ENCODE measurements around the gene HBS1L. TPM values are rescaled to one million over a fixed set of nuclear protein-coding genes. Genes with fewer than 3 reads are reported as not detected.

HBS1L gene
- total RNA-seq = 72.0 and 130 TPM in 2 replicates

DNA sequence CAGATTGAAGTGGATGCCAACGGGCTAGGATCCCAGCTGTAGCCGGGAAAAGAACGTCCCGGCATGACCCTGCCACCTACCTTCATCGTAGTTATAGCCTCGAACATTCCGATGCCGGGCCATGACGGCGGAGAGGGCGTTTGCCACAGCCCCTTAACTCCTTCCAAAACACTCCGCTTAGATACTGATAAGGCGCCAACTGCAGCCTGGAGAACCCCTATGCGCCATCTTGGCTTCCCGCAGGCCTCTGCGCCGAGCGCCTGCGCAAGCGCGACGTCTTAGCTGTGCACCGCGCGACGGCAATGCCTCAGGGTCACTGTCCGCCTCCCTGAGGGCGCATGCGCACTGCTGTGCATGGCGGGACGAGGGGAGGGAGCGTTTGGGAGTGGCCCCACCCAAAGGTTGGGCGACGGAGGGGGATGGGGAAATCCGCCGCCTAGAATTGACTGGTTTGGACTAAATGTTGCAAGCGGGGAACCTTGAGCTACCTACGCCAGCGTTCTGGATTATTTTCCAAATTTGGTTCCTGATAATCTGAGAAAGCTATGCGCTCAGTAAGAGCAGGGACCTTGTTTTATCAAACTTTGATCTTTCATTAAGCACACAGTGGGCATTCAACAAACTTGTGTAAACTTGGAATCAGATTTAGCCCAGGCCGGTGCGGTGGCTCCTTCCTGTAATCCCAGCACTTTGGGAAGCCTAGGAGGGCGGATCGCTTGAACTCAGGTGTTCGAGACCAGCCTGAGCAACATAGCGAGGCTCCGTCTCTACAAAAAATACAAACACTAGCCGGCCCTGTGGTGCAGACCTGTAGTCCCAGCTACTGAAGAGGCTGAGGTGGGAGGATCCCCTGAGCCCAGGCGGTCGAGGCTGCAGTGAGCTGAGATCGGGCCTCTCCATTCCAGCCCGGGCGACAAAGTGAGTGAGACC is at the start of gene HBS1L:
Gene HBS1L, minus strand, starts transcription at position 254 of the 930 bp plus-strand sequence. Its CDS starts 131 bp downstream, at position 123.

DNA sequence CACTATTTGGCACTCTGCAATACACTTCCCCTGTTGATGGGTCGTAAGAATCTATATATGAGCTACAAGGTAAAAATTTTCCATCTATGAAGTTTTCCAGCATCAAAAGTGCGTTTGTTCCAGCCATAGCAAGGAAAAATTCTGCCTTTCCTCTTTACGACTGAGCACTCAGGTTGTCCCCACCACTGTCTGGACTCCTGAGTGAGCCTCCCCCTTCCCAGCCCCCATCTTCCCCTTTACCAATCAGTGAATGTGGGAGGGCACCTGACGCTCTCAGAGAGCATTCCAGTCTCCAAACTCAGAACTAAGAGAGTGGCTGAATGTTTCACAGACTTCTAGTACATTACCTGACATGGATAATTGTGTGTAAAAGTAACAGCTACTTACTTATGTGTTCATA is 104.7 kb downstream of the HBS1L start, which contains the start of gene ALDH8A1:
Gene ALDH8A1, minus strand, starts transcription at position 175 of the 400 bp plus-strand sequence. Its CDS starts 48 bp downstream, at position 127.

Other genes with a start within 250 kb of the HBS1L start
- gene ALDH8A1, start 104.7 kb downstream of the HBS1L start, total RNA-seq = 1.0 TPM in 1 of 2 replicates, not detected in the other
- gene MYB, start 126.5 kb upstream of the HBS1L start, total RNA-seq = 0.16 TPM in 1 of 2 replicates, not detected in the other